ENCODE results near the gene DEXI. TPM values are rescaled to one million over a fixed set of nuclear protein-coding genes. Genes with fewer than 3 reads are reported as not detected.

DEXI gene
- total and polyA plus RNA-seq, 2 of the 13 experiments (the other 11 are each of a cell fraction or from before 2014, with no cell fraction given) = 51.5 to 70.4 TPM

DNA sequence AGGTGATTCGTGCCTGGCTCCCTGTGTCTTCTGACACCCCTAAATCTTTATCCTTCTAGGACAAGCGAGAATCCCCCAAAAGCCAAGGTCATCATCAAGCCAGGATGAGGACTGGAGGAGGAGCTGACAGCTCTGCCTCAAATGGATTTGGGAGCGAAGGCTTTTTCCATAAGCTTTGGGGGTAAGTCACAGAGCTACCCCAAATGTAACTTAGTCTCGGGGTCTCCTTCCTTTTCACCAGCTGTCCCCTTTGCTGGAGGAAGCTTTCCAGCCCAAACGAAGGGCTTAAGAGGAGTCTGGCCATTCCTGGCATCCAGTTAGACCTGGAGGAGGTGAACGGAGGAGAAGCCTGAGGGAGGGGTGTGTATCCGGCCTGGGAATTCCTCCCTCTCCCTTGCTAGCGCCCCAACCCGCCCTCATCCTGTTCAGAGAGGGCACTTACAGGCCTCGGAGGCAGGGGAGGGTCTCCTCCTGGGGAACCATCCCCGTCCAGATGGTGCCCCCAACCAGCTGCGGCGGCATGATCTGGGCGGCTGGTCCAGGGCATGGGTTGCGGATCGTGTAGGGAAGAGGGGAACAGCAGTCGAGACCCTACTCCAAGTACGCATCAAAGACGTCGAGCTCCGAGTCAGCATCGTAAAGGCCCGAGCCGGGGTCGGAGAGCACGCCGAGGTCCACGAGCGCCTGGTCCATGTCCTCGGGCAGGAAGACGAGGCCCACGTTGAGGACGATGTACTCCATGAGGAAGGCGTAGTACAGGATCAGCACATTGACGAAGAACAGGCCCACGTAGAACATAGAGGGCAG lies 938 bp downstream of the DEXI start (continued):
- TF ChIP-seq, protein P1, sequence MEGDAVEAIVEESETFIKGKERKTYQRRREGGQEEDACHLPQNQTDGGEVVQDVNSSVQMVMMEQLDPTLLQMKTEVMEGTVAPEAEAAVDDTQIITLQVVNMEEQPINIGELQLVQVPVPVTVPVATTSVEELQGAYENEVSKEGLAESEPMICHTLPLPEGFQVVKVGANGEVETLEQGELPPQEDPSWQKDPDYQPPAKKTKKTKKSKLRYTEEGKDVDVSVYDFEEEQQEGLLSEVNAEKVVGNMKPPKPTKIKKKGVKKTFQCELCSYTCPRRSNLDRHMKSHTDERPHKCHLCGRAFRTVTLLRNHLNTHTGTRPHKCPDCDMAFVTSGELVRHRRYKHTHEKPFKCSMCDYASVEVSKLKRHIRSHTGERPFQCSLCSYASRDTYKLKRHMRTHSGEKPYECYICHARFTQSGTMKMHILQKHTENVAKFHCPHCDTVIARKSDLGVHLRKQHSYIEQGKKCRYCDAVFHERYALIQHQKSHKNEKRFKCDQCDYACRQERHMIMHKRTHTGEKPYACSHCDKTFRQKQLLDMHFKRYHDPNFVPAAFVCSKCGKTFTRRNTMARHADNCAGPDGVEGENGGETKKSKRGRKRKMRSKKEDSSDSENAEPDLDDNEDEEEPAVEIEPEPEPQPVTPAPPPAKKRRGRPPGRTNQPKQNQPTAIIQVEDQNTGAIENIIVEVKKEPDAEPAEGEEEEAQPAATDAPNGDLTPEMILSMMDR (CRISPR knock-in tag; IDR thresholded peaks at IDR 0.05) = no peak
- TF ChIP-seq IKZF5 (CRISPR knock-in tag; IDR thresholded peaks at IDR 0.05) = no peak
- TF ChIP-seq ZBTB37 (CRISPR knock-in tag; IDR thresholded peaks at IDR 0.05) = no peak
- no peak for TF ChIP-seq ZNF136 (CRISPR knock-in tag; IDR thresholded peaks at IDR 0.05; ENCODE audit: low read depth)
- TF ChIP-seq SAP130 (CRISPR knock-in tag; IDR thresholded peaks at IDR 0.05; ENCODE audit: low read depth) = peak; percentile 27; the same call in 1 of the 2 replicates
- TF ChIP-seq, protein P2, sequence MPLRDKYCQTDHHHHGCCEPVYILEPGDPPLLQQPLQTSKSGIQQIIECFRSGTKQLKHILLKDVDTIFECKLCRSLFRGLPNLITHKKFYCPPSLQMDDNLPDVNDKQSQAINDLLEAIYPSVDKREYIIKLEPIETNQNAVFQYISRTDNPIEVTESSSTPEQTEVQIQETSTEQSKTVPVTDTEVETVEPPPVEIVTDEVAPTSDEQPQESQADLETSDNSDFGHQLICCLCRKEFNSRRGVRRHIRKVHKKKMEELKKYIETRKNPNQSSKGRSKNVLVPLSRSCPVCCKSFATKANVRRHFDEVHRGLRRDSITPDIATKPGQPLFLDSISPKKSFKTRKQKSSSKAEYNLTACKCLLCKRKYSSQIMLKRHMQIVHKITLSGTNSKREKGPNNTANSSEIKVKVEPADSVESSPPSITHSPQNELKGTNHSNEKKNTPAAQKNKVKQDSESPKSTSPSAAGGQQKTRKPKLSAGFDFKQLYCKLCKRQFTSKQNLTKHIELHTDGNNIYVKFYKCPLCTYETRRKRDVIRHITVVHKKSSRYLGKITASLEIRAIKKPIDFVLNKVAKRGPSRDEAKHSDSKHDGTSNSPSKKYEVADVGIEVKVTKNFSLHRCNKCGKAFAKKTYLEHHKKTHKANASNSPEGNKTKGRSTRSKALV (CRISPR knock-in tag; IDR thresholded peaks at IDR 0.05) = no peak
- TF ChIP-seq HNRNPUL1 (IDR thresholded peaks at IDR 0.05; ENCODE audit: low read depth, low read length) = no peak
- no peak for TF ChIP-seq MYPOP (CRISPR knock-in tag; IDR thresholded peaks at IDR 0.05)
- TF ChIP-seq NFE2 (CRISPR knock-in tag; IDR thresholded peaks at IDR 0.05) = no peak
- TF ChIP-seq HNRNPH1 (optimal IDR thresholded peaks at IDR 0.05; ENCODE audit: low read depth, low read length) = no peak
- no peak for TF ChIP-seq TAF15 (IDR thresholded peaks at IDR 0.05; ENCODE audit: low read depth, low read length, poor library complexity, severe bottlenecking)
- no peak for TF ChIP-seq HDAC1 (CRISPR knock-in tag; IDR thresholded peaks at IDR 0.05)
- no peak; the same call in 1 of the 2 replicates for TF ChIP-seq MXD3 (CRISPR knock-in tag; IDR thresholded peaks at IDR 0.05)
- TF ChIP-seq, protein P3, sequence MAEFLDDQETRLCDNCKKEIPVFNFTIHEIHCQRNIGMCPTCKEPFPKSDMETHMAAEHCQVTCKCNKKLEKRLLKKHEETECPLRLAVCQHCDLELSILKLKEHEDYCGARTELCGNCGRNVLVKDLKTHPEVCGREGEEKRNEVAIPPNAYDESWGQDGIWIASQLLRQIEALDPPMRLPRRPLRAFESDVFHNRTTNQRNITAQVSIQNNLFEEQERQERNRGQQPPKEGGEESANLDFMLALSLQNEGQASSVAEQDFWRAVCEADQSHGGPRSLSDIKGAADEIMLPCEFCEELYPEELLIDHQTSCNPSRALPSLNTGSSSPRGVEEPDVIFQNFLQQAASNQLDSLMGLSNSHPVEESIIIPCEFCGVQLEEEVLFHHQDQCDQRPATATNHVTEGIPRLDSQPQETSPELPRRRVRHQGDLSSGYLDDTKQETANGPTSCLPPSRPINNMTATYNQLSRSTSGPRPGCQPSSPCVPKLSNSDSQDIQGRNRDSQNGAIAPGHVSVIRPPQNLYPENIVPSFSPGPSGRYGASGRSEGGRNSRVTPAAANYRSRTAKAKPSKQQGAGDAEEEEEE (CRISPR knock-in tag; IDR thresholded peaks at IDR 0.05; ENCODE audit: borderline replicate concordance) = no peak
- TF ChIP-seq ELF3 (CRISPR knock-in tag; IDR thresholded peaks at IDR 0.05) = no peak
- TF ChIP-seq DDIT3 (CRISPR knock-in tag; IDR thresholded peaks at IDR 0.05) = no peak
